SKM-1 (cell line): ENCODE results near the gene SPOCK1.
A peak's percentile ranks its signal among the peaks of the same experiment; 100 is the strongest.

Source experiments
- DNase-seq: peaks from one replicate; lab custom pipeline; 2025; ENCODE audit not compliant: unreplicated experiment; lab: John Stamatoyannopoulos, UW

SPOCK1 gene

DNA sequence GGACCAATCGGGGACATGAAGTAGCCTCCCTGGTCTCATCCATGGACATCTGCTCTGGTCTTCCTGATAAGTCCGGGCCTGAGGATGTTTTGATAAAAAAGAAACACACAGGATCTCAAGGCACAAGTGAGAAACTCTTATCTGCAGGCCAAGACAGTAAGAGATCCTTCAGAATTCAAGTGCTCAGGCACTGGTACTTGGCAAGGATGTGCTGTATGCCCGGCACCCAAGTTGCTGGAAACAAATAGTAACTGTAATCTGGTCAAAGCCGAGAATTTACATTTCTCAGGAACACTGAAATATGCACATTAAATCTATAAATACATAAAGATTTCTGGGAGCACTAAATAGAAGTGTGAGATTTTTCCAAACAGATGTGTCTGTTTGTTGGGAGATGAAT is 165.7 kb downstream of the SPOCK1 start:
- DNase-seq: no peak

DNA sequence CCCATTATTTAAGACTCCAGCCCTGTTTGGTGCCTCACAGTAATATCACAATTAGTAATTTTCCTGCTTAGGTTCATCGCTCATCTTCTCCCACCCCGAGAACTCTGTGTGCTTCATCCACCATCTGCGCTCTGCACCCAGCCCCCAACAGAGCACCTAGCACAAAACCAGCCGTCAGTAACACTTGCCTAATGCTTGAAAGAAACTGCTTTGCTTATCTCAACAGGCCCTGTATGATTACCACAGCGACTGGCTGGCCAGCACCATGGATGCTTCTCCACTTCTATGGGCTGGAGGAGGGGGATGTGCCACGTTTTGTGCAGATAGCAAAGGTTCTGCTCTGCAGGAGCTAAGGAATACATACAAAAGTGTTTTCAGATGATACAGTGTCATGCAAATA is 166.8 kb downstream of the SPOCK1 start:
- no peak for DNase-seq

DNA sequence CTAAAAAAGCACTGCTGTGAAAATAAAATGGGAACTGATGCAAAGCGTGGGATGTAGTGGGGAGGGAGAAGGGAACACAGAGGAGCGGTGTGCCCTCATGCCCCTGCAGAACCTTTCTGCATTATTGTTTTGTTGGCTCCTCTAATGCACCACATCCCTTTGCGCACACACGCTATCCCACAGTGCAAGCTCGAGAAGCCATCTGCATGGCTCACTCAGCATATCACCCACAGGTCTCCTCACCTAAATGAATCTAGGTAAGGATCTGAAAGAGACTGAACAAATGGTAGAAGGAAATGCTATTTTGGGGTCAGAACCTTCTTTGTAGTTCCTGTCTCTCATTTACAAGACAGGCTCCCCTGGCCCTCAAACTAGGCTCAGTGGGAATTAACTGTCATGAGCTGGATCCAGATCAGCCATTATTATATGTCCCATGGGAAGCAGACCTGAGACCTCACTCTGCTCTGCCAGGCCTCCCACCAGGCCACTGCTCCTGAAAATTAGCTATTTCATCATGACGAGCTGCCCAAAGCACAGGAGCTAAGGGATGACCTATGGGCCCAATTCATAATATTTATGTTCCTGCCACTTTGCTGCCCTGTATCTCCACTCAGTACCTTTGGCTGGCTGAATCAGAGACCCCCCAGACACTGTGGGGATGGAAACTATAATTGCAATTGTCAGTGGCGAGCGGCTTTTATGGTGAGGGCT is 169.4 kb downstream of the SPOCK1 start:
- no peak for DNase-seq

DNA sequence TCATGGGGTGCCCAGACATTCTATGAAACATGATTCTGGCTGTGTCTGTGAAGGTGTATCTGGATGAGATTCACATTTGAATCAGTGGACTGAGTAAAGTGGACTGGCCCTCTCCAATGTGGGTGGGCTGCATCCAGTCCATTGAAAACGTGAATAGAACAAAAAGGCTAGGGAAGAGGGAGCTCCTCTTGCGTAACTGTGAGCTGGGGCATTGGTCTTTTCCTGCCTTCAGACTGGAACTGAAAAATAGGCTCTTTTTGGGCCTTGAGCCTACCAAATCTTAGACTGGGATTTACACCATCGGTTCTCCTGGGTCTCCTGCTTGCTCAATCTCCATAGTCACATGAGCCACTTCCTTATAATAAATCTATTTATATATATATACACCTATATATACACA is 170.1 kb downstream of the SPOCK1 start:
- no peak for DNase-seq

DNA sequence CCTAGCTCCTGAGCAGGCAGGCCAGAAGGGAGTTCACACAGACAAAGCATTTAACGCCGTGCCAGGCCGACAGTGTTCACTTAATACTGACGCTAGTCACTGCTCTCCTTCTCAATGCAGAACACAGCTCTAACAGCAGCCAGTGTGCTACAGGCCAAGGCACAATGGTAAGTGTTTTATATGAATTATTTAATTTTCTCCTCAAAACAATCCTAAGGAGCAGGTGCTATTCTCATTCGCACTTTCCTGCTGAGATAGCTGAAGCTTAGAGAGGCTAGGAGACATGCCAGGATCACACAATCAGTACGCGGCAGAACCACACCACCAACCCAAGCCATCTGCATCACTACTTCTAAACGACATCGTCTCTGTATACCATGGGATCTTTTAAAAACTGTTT is 170.7 kb downstream of the SPOCK1 start:
- no peak for DNase-seq

DNA sequence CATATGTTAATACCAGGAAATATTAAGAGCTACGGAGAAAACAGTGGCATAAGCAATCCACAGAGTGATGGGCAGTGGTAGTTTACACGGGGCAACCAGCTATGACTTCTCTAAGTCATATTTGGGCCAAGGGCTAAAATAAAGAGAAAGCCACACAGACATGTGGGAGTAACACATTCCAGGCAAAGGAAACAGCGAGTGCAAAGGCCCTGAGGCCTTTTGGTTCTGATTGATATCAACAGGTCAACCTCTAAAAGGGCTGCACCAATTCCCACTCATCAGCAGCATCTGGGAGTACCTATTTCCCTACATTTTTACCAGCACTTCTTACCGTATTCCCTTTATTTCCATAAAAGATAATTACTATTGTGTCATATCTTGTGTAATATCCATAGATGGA is 173.4 kb downstream of the SPOCK1 start:
- DNase-seq: no peak

DNA sequence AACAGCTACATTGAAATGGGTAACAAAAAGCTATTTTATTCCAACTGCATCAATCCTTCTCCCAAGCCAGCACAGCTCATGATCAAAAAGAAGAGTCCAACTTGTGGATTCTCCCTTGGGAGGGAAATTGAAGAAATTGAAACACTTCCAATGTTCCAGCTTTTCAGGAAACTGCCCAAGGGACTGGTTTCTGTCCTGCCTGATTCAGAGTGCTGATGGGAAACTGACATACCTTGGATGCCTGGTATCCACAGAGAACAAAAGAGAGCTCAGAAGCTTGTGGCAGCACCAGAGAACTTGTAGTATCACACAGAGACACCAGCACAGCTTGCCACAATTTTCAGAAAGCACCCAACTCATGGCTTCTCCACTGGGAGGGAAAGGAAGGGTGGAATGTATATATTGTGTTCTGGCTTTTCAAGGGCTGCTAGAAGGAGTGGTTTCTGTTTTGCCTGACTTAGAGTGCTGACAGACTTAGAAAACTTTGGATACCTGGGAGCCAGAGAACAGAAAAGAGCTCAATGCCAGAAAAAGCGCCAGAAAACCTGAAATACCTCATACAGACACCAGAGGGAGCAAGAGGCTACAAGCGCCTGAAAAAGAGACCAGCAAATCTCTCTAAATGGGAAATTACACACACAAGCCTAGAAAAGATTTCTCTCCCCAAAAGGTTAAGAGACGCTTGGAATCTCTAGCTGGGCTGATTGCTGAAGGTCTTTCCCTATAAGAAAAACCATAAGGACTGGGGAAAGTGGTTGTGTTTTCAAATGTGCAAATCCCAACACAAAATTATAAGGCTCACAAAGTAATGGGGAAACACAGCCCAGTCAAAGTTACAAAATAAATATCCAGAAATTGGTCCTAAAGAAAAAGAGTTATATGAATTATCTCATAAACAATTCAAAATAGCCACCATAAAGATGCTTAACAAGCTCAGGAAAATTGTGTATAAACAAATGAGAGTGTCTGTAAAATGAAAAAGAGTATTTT is 178.8 kb downstream of the SPOCK1 start:
- DNase-seq: peak; percentile 47

DNA sequence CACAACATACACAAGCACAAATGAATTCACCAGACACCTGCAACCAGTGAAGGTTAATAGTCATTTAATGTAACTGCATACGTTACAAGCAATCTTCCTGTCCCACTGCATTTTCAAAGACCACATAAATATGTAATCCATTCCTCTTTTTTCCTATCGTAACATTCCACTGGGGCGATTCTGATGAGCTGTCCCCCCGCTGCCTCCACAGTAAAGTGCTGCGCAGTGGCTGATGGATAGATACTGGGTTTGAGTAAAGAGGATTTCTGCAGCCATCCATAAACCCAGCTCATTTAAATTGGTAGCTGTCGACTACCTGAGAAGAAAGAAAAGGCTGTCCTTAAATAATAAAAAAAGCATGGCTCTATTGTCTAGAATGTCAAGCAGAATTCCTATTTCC is 181.1 kb downstream of the SPOCK1 start:
- DNase-seq: no peak

DNA sequence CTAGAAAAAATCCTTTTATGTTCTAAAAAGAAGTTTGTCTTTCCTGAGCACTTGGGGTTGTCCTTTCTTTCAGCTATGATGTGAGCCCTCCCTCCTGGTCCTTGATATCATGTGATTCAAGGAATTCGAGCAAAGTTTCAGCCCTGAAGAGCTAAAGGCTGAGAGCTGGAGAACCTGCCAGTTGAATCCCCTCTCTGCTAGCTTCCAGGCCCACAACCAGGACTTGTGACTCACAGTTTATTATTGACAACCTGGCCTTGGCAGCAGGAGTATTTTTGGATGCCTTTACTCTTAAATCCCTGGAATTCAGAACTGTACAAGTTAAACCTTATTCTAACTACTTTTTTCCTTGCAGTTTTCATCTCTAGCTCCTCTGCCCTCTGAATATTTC is 182.8 kb downstream of the SPOCK1 start:
- DNase-seq: no peak

DNA sequence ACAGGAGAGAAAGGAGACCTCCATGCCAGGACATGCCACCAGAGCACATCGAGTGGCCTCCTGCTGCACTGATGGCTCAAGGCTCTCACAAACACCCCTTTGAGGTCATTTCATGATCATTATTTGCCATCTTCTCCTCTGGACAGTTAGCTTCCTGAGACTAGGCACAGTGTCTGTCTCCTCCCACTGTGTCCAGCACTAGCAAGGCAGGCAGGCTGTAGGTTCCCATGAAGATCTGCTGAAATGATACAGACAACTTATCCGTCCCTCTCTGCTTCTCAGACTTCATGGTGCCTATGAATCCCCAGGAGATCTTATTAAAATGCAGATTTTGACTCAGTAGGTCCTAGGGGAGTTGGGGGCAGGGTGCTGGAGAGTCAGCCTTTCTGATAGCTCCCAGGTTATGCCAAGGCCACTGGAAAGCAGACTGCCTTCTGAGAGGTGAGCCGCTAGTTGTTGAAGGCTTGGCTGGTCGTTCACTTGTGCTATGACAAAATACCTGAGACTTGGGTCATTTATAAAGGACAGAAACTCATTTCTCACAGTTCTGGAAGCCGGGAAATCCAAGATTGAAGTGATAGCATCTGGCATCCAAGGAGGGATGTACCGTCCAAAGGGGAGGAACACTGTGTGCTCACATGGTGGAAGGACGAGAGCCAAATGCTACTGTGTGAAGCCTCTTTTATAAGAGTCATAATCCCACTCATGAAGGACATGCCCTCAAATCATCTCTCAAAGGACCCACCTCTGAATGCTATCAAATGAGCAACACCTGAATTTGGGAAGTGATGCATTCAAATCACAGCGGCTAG is 183.4 kb downstream of the SPOCK1 start:
- no peak for DNase-seq

DNA sequence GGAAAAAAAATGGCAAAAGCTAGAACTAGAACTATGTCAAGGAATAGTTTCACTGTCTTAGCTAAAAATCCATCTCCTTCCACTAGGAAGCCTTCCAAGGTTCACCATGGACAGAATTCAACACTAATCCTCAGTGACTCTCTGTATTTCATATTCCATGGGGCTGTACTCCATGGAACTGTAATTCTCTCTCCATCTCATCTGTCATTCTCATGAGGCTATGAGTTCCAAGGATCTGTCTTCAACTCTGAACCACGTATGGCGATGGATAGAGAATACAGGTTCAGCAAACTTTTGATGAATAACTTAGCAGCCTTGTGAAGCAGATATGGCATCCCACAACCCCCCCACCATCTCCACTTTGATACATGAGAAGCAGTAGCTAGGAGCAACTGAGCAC is 184.0 kb downstream of the SPOCK1 start:
- DNase-seq: no peak

DNA sequence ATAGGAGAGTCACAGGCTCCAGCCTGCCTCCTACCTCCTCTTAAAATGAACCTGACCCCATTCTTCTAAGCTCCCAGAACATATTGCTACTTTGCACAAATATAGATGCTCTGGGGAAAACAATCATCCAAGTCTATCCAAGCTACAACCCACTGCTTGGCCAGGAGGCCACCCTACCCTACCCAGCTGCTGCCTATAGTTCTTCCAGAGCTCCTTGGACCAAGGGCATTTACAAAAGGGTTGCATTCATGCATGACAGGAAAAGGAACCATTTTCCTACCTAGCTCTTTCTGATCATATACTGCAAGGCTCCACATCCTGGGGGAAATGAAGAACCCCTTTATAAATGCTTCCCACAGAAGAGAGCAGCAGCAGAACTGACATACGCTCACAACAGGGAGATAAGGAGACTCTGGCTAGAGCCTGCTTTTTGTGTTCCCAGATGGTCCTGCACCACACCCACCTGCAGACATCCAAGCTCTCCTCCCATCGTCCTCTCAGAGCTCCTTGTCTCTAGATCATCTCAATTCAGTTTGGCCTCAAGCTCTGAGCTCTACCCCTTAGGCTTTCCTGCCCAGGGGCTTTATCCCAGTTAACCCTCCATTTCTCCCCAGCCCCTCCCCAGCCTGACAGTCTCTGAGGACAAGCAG is 185.5 kb downstream of the SPOCK1 start:
- no peak for DNase-seq

DNA sequence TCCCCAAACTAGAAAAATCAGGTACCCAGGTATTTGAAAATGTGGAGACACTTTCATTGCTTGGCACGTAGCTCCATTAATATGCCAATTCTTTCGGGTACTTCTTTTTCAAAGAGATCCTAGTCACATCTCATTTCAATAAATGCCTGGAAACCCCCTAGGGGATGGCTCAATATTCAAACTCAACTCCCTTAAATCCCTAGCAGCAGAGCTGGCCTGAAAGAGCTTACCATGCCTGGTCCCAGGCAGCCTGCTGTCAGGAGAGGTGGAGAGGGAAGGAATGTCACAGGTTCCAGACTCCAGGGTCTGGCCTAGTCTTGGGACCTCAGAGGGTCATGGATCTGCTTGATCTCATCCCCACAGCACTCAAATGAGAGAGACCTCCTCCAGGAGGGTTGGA is 187.1 kb downstream of the SPOCK1 start:
- DNase-seq: no peak

DNA sequence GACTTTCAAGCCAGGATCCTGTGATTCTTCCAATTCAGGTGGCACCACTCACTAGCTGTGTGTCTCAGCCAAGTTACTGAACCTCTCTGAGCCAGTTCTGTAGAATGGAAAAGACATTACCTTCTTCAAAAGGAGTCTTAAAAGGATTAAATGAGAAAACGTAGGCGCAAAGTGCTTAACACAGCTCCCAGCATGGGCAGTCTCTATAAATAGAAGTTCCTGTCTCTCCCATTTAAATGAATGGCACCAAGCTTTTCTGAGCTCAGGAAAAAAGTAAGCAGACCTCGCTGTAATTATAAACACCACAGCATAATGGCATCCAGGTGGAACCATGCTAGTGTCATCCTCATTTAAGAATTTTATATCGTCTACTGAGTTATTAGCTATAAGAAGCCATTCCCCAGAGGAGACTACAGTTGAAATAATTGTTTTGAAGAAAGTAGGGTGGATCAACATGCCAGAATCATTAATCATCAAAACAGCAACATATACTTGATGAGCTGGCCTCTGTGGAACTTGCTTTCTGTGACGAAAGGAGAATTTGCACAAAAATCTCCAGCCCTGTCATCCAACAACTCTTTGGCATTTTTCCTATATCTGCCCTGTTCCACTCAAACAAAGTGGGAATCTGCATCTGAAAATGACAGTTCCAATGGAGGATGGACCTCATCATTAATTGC is 188.9 kb downstream of the SPOCK1 start:
- no peak for DNase-seq

DNA sequence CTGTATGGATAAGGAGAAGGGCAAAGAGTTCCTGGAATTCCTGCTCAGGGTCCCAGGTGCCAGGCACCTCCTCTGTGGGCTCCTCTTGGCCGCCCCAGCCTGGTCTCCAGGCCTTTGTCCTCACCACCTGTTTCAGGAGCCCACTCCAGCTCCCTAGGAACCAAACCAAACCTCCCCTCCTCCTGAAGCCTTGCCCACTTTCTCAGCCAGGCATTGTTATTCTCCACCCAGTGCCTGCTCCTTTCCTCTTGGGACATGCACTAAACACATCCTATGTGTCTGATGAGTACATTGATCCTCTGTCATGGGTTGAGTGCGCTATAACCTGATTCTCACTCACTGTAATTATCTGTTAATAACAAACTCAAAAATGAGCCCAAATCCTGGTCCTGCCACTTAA is 189.8 kb downstream of the SPOCK1 start:
- DNase-seq: no peak

DNA sequence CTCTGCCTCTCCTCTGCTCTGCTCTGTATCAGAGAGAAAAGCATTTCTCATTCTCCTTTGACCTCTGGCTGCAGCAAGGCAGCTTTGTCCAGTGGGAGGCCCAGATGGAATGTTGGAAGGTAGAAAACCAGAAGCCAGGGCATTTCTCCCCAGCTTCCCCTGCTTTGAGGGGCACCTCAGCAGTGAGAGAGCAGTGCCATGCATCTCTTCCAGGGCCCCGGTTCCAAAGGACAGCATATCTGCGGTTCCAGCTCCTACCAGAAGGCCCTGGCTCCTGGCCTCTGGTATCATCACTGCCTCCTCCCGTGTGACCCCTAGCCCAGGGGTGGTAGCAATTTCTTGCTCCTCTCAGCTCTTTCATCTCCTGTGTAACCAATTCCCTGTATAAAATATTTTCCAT is 190.8 kb downstream of the SPOCK1 start:
- DNase-seq: no peak

DNA sequence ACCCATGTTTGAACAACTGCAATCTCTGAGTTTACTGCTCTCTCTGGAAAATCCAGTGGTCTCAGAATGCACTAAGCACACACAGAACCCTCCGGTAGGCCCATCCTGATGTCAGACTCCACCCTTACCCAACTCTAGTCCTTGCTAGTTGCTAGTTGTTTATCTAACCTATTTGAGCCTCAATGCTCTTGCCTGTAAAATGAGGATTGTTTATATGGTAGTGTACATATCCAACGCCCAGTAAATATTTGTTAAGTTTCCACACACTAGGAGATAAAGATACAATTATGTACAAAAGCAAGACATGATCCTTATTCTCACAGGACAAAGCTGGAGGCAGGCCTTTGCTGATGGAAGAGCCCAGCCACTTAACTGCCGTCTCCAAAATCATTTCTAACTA is 192.2 kb downstream of the SPOCK1 start:
- DNase-seq: no peak

DNA sequence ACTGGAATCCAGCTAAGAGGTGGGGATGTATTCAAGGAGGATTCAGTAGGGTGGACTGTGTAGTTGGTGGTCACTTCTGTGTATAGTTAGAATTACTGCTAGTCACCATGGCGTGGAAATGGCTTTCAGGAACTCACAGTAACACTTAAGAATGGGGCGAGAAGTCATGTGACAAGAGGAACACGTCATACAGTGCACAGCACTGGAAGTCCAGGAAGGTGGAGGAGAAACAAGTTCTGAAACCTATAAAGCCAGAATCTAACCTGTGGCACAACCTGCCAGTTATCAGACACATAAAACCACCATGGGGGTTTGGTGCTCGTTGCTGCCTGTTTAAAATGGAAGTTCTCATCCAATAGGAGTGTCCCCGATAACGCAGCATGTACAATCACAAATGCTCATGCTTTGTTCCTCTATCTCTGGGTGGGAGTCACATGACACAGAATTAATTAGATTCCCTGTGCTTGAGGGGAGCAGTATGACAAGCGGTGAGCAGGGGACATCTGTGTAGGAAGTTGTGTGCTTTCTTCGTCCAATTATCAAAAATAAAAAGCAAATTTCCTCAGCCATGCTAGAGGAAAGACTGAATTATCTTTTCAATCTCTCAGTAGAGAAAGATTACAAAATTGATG is 193.0 kb downstream of the SPOCK1 start:
- DNase-seq: no peak

DNA sequence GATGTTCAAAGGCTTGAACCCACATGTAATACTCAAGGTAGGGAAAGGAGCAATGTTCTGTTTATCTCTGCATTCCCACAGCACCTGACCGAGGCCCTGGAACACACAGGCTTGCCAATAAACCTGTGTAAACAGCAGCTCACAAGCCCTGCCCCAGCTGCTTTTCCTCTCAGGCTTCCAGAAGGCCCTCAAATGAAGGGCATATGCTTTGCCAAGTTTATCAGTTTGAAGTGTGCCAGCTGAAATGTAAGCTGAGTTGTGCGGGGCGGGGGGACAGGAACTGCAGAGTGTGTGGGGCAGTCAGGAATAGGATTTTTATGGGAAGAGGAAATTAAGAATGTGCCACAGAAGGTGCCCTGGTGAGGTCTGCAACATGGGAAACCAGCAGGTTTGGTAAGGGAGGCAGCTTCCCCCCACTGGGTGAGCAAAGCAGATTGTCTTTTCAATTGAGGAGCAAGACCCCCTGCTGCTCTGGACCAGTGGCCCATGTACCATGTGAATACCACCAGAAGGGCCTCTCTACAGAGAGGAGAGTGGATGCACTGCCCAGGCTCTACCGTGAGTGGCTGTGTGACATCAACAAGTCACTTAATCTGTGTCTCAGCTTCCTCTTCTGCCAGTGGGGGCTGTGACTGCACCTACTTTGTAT is 194.8 kb downstream of the SPOCK1 start:
- no peak for DNase-seq
